Type B pancreatic cell (in vitro differentiated cells): ENCODE data around the gene NHSL1. TPM values are rescaled to one million over a fixed set of nuclear protein-coding genes. Genes with fewer than 3 reads are reported as not detected.

Experiments
- DNase-seq: peaks from one replicate; pipeline ENCODE4 v3.0.0; 2021; ENCODE audit warnings: mixed read lengths; ENCODE audit not compliant: unreplicated experiment; ENCODE audit errors: extremely low spot score
- H3K27ac Mint-ChIP-seq: 2 replicates; pipeline ENCODE4 v1.8.0; 2021; ENCODE audit warnings: mild to moderate bottlenecking, mixed read lengths
- H3K27me3 Mint-ChIP-seq: 2 replicates; pipeline ENCODE4 v1.8.0; 2021; ENCODE audit warnings: mixed read lengths
- H3K36me3 Mint-ChIP-seq: 2 replicates; pipeline ENCODE4 v1.8.0; 2021; ENCODE audit warnings: mixed read lengths
- H3K4me1 Mint-ChIP-seq: one replicate; pipeline ENCODE4 v1.8.0; 2021; ENCODE audit warnings: mixed read lengths; ENCODE audit not compliant: unreplicated experiment
- H3K4me3 Mint-ChIP-seq: 2 replicates; pipeline ENCODE4 v1.8.0; 2021; ENCODE audit warnings: mild to moderate bottlenecking, mixed read lengths
- H3K9me3 Mint-ChIP-seq: 2 replicates; pipeline ENCODE4 v1.8.0; 2021; ENCODE audit warnings: mixed read lengths
- CTCF ChIP-seq: fragments of 200-600 bp; sonication (generic); conservative IDR thresholded peaks from 2 replicates; pipeline ENCODE4 v1.5.0; 2021; ENCODE audit warnings: antibody characterized with exemption, mild to moderate bottlenecking
- total RNA-seq: library from RNA; stranded (reverse); gene quantifications from 2 replicates; pipeline ENCODE4 v1.2.1, GENCODE V29; 2021; ENCODE audit warnings: low replicate concordance

NHSL1 gene
- total RNA-seq, 1 donor from 2014 or later = 29.7 TPM

DNA sequence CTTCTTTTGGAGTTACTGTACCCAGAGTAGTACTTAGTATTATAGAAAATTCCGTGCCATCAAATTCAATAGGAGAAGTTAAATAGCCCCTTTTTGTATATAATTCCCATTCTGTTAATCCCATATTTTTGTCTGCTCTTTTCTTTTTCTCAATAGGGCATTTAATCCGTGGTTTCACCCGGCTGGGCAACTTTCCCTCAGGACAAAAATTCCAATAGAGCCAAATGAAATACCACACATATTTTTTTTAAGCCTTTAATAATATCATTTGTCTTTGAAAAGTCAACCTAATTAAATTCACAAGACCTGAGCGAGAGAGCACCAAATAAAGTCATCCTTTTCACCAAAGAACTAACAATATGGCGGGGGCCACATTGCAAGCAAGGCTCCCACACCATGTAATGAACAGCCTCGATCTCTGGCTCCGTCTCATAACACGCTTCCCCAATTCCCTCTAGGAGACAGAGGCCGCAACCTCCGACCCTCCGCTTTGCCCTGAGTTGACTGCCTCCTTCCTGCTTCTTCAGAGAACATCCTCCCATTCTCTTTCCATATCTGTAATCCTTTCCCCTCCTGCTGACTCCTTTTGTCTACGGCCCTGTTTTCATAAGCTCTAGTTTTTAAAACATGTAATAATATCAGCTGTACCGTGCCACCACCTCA is 13.6 kb downstream of the NHSL1 start:
- peak overlapping the region; percentile 36 for H3K27ac Mint-ChIP-seq

GRCh38 chr6:138485005-138485545 is 14.2 kb downstream of the NHSL1 start:
- Mint-ChIP-seq H3K4me1 (peaks cover 41% of the 10 kb centered on the region), H3K4me3 (peak overlapping the region; percentile 55), H3K27ac (peak overlapping the region; percentile 16), H3K9me3 (no peaks in the 10 kb centered on the region), H3K27me3 (no peaks in the 10 kb centered on the region), H3K36me3 (peaks cover 16% of the 10 kb centered on the region)
- no peak for DNase-seq
- no peak for TF ChIP-seq CTCF

More for the DNA sequence above, 13.6 kb downstream of the NHSL1 start:
- no peak for DNase-seq
- Mint-ChIP-seq H3K4me1 (peaks cover 41% of the 10 kb centered on the region), H3K36me3 (peaks cover 16% of the 10 kb centered on the region), H3K4me3 (peak overlapping the region; percentile 33), H3K27me3 (no peaks in the 10 kb centered on the region), H3K9me3 (no peaks in the 10 kb centered on the region)
- TF ChIP-seq CTCF = no peak

DNA sequence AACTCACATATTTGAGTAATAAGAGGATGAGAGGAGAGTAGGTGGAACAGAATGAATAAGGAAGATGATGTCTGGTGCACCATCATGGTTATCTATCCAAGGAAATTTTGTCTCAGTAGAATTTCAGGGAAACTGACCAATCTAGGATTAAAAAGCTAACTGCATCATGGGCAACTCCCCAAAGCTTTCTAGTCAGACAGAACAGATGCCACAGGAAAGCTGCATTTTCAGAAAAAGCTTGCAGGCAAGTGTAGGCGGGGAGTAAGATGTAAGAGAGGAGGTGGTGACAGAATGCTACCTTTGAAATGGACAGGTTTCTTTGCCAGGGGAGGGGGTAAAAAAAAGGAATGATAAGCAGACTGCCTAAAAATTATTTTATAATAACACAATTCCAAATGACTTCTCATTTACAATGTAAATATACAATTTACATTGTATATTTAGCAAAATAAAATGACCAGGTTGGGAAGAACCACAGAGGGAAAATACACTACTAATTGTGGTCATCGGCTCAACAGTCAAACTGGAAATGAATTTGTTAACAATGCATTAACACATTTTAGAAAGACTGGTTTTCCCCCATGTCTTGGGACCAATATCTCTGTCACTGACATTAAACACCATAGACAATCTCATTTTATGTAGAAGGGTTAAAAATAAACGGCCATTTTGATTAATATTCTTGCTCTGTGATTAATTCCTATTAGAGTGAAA is 15.1 kb downstream of the NHSL1 start:
- peak overlapping the region; percentile 55 for H3K4me3 Mint-ChIP-seq
- peaks cover 16% of the 10 kb centered on the region for H3K36me3 Mint-ChIP-seq
- TF ChIP-seq CTCF = no peak
- H3K27ac Mint-ChIP-seq = no peak overlapping the region
- H3K27me3 Mint-ChIP-seq = no peaks in the 10 kb centered on the region
- H3K9me3 Mint-ChIP-seq = no peaks in the 10 kb centered on the region
- H3K4me1 Mint-ChIP-seq = peaks cover 41% of the 10 kb centered on the region
- DNase-seq = no peak

DNA sequence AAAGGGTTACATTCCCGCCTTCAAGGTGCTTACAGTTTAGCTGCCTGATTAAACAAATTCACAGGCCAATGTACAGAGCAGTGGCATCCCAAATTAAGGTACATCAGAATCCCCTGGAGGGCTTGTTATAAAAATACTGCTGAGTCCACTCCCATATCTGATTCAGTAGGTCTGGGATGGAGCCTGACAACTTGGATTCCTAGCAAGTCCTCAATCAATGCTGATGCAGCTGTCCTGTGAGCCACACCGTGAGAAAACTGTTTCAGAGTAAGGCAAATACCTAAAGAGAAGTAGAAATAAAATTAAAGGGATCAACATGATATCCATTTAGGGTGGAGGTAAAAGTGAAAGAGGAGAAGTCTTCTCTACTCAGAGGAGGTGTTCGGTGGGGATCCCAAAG is 16.5 kb downstream of the NHSL1 start:
- Mint-ChIP-seq H3K27ac (peak overlapping the region; percentile 62), H3K27me3 (no peaks in the 10 kb centered on the region), H3K9me3 (no peaks in the 10 kb centered on the region), H3K4me1 (peaks cover 41% of the 10 kb centered on the region), H3K36me3 (peaks cover 16% of the 10 kb centered on the region), H3K4me3 (no peak overlapping the region)
- TF ChIP-seq CTCF = no peak
- no peak for DNase-seq

DNA sequence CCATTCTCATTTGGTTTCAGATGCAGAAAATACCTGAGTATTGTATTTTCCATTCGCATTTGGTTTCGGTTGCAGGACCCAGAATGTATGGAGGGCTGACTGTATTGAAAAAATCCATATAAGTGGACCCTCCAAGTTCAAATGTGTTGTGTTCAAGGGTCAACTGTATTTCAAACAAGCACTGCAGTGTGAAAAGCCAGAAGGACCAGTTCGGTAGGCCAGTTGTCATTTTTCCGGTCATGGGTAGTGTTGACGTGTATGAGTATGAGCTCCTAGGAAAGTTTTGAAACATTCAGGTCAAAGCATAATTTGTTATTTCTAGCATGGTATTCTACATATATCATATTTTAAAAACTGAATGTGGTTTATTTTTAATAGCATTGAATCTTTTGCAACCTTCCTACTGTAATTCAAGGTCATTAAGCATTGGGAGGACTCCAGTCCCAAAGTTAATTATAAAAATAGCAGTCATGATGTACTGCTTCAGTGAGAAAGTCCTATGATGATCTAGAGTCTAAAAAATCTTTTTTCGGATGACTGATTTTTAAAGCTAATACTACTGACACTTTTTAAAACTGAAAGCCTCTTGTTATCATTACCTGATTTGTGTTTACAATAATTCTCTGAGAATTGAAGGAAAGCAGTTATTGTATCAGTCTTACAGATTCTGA is 18.9 kb downstream of the NHSL1 start:
- H3K9me3 Mint-ChIP-seq = no peaks in the 10 kb centered on the region
- H3K36me3 Mint-ChIP-seq = peaks cover 9% of the 10 kb centered on the region
- no peak for DNase-seq
- no peaks in the 10 kb centered on the region for H3K27me3 Mint-ChIP-seq
- H3K4me1 Mint-ChIP-seq = peaks cover 23% of the 10 kb centered on the region
- H3K27ac Mint-ChIP-seq = peak overlapping the region; percentile 58
- TF ChIP-seq CTCF = no peak
- H3K4me3 Mint-ChIP-seq = peak overlapping the region; percentile 16
